Kasumi-1 (cell line): ENCODE data around the gene USH1G.
"Not testable (repeated sequence)": the region's sequence is repeated elsewhere in the genome, so short reads cannot be mapped to it uniquely, and the experiment has no call there.

Source experiments
- DNase-seq, 2 experiments: peaks; one replicate each; lab custom pipeline; 2025; lab: John Stamatoyannopoulos, UW

USH1G gene

DNA sequence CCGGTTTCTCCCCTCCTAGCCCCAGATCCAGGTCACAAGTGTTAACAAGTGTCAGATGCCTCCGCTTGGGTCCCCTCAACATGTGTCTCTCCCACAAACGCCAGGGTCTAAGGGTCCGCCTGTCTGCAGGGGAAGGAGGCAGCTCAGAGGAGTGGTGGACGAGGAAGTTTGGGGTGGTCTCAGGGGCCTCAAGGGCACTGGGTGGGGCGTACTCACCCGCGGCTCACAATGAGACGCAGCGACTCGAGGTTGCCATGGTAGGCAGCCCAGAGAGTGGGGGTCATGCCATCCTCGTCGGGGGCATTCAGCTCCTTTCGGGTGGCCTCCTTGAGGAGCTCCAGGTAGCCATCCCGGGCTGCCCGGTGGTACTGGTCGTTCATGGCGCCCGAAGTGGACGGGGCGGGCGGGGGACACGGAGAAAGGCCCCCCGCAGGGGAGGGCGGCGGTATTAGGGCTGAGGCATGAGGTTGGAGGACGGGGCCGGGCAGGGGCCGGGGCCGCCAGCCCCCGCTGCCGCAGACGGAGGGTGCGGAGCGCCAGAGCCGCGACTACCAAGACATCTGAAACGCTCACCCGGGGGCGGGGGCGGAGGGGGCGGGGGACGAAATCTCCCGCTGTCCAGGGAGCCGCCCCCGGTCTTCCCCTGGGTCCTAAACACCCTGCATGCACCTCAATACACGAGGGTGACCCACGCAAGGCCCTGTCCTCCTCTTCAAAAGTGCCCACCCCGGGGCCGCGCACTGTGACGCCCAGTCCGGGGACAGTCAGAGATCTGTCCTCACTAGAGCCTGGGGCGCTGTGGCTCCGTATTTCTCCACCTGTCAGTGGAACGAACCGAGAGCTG is at the start of gene USH1G:
TSS of gene USH1G (minus strand) at position 562 of the 844 bp plus-strand sequence. CDS start at position 380, 182 bp downstream.
- DNase-seq = peak in 1 of 2 experiments; percentile 55

DNA sequence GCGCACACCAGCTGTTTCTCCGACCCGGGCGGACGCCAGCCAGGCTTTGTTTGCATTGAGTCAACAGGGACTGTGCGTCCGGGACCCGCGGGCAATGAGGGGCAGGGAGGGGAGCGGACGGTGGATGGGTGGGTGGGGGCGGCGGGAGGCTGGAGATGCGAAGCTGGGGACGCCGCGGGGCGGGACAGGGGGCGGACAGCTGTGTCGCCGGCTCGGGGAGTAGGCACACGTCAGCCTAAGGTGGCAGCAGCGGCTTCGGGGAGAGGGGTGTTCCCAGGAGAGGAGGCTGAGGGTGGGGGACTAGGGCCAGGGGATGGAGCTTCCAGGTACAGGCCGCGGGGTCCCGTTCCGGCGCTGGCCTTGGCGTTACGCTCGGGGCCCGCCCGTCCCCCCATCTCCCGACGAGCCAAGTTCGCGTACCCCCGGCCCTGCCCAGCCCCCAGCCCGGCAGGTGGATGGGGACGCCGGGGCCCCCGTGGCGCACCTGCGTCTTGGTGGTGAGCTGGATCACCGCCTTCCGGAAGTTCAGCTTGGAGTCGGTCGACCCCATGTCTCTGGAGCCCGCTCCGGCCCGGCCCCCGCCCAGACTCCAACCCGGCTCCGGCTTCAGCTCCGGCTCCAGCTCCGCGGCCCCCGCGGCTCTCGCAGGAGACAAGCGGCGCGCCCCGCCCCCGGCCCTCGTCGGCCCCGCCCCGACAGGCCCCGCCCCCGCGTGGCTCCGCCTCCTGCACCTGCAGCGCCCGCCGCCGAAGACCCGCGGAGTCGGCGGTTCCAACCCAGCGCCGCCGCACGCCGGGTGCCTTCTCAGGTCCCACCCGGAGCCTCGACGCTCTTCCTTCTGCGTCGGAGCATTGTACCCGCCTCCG is 49.3 kb upstream of the USH1G start, which contains the start of gene HID1:
TSS of gene HID1 (minus strand) at position 653 of the 866 bp plus-strand sequence. CDS start at position 550, 103 bp downstream.
- DNase-seq = peak in 1 of 2 experiments; percentile 33

DNA sequence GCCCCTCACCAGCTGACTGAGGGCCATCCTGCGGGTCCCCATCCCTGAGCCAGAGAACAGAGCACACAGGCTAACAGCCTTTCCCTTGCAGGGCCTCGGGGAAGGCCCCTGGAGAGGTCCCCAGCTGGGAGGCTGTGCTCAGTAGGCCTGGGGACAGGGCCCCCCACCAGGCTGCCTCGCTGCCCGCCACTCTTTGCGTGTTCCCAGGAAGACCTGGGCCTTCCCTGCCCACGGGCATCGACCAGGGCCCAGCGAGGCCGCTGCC is 48.7 kb upstream of the USH1G start:
- DNase-seq = no peak

DNA sequence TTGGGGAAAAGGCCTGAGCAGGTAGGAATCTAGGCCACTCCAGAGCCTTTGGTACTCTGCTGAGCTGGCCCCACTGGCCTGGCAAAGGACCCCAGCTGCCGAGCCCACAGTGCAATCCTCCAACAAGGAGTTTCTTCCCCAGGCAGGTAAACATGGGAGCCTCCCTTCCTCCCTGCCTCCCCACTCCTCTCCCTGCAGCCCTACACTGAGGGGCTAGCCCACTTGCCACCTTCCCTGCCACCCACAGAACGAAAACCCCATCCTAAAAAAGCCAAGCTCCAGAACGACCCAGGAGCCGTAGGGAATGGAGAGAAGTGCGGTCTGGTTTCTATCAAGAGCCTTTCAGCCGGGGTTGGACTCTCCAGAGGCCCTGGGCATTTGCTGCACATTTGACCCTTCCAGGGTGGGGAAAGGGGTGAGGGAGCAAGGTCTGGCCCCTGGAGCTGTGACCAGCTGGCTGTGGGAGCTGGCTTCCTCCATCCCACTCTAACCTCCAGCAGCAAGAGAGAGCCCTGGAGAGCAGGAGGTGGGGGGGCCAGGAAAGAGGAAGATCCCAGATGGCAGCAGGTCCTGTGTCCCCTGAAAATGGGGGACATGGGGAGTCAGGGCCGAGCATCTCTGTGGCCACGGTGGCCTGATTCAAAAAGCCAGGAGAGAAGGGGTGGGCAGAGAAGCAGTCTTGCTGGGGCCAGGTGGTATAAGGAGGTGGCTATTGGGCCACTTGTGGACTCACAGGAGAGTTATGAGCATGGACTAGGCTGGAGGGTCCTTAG is 48.2 kb upstream of the USH1G start:
- DNase-seq = no peak

- no peak for DNase-seq
Observed at GRCh38 chr17:74970395-74970794, 47.3 kb upstream of the USH1G start.

DNA sequence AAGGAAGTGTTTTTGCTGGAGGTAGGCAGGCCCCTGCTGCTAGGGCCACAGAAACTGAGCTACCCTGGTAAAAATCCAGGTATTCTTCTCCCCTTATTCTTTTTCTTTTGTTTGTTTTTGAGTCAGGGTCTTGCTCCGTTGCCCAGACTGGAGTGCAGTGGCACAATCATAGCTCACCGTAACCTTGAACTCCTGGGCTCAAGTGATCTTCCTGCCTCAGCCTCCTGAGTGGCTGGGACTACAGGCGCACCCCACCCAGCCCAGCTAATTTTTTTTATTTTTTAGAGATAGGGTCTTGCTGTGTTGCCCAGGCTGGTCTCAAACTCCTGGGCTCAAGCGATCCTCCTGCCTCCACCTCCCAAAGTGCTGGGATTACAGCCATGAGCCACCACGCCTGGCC is 46.4 kb upstream of the USH1G start:
- not testable (repeated sequence) for DNase-seq

GRCh38 chr17:74968361-74968780 is 45.3 kb upstream of the USH1G start:
- no peak for DNase-seq

DNA sequence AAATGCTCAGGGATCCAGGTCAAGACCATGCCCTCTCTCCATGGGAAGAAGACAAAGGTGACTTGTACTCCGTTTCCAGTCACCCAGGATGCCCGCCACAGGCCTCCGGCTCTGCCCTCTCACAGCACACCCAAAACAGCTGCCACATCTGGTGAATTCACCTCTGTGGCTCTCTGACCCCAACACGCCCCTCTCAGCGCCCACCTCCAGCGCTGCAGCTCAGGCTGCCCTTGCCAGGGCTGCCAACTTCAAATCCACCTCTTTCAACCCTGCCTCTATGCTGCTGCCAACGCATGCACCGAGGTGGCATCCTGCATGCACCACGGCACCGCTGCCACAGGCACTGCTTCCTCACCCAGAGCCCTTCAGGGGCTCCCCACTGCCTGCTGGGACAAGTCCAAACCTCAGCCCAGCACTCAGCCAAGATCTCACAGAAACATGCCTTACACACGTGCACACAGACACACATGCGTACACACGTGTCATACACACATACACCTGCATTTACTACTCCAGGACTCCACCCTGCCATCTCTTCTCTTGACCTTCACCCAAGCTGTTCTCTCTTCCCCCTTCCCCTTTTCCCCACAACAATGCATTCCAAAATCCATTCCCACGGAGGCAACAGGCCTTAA is 42.0 kb upstream of the USH1G start:
- DNase-seq = no peak

DNA sequence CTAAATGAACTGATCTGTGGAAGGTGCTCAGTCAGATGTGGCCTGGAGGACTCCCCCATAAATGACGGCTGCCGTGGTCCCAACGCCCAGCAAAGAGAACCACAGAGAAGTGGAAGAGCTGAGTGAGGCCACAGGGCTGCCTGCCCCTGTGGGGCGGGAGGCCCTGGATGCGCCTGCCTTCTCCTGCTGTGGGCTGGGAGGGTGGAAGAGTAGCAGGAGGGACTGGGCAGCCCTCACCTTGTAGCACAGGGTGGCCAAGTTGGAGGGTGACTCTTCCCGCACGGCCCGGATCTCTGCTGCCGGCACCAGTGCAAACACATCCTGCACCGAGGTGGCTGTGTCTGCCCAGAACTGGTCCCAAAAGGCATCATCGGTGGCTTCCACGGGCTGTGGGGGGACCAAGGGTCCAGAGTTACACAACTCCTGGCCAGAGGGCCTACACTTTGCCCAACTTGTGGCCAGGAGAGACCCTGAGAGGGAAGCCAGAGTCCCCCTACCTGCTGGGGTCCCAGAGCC is 41.2 kb upstream of the USH1G start:
- no peak for DNase-seq

- peak; percentile 74 to 82 for DNase-seq
Observed at GRCh38 chr17:74963656-74964055, 40.6 kb upstream of the USH1G start.

- no peak for DNase-seq
Observed at GRCh38 chr17:74962622-74963394, 39.8 kb upstream of the USH1G start.

DNA sequence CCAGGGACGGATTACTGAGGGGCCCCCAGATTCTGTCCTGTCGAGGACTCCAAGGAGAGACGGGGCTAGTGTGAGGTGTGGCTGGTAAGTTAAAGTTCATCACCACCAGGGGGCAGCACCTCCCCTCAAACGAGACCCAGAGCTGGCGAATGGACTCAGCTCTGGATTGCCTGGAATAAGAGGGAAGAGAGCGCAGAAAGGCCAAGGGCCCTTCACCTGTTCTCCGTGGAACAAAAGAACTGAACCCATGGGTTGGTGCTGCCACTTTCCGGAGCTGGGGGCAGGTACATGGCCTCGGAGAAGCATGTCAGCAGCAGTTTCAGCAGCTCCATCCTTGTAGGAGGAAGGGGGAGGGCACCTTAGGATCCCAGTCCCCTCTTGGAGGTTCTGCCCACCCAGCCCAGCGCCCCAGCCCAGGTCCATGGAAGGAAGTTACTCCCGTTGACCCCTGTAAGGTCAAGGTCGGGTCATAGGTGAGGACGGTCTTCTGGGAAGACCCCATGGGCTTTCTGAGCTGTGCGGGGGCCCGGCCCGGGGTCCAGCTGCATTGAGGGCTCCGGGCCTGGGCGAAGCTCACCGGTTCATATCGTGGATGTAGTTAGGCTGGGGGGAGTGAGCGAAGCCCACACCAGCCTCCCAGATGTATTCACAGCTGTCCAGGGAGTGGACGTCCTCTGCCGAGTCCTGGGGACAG is 38.7 kb upstream of the USH1G start:
- DNase-seq = peak; percentile 88 to 90

- peak; percentile 88 to 92 for DNase-seq
Observed at GRCh38 chr17:74960570-74961342, 37.7 kb upstream of the USH1G start.

- DNase-seq = no peak
Observed at GRCh38 chr17:74959826-74960515, 36.9 kb upstream of the USH1G start.

DNA sequence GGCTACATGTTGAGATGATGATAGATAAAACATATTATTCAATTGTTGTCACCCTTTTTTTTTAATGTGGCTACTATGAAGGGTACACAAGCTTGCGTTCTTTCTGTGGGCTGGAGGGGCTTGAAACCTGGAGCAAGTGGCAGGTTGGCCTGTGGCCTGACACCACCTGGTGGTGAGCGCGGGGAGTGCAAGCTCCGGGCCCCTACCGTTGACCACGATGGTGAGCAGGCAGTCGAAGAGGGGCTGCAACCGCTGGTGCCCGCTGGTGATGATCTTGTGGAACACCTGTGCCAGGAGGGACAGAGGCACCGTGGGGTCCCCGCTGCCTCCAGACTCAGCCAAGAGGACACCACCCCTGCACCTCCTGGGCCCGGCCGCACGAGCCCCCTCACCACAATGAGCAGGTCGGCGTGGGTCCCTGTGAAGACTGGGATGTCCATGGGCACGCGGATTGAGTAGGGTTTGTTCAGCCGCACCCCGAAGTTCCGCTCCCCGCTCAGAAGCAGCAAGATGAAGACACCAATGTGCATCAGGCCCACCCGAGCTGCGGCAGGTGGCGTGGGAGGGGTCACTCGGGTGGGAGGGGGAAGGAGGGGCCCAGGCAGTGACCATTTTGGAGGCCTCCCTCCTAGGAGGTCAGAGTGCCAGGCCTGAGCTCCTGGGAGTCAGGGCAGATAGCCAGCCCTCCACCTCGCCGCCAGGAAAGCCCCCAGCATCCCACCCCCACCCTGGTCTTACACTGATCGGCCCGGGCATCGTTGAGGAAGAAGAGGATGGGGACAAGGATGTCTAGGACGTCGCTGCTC is 35.1 kb upstream of the USH1G start:
- peak; percentile 66 to 72 for DNase-seq

DNA sequence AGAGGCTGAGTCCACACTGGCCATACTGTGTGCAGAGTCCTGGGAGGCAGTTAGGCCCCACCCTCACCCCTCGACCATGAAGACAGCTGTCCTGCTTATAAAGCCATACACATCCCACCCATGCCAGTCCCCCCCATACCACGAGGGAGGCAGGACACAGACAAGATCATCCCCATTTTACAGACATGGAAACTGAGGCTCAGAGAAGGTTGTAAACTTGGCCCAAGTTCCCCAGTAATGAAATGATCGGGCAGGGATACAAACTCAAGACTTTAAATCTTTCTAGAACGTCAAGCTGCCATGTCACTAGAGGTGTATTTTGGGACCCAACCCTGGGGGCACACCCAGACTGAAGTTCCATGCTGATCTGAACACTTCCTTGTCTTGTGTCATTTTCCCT is 33.0 kb upstream of the USH1G start:
- DNase-seq = no peak

GRCh38 chr17:74954665-74955421 is 31.8 kb upstream of the USH1G start:
- peak; percentile 66 to 82 for DNase-seq
